PC-3 (cell line): ENCODE data around the gene ACTR6.

ENCODE experiments used
- EZH2 ChIP-seq: fragments of 300-600 bp; sonication (generic); IDR thresholded peaks from one replicate; pipeline ENCODE4 v1.6.1; 2017; ENCODE audit warnings: antibody characterized with exemption, mild to moderate bottlenecking, low read length; ENCODE audit not compliant: unreplicated experiment
- EZH2phosphoT487 ChIP-seq: fragments of 300-600 bp; sonication (generic); IDR thresholded peaks from 2 replicates; pipeline ENCODE4 v1.6.1; 2018; ENCODE audit warnings: mild to moderate bottlenecking, antibody characterized with exemption, low read length, borderline replicate concordance
- TF ChIP-seq, protein P1 (sequence below): fragments of 300-600 bp; sonication (generic); conservative IDR thresholded peaks from 2 replicates; pipeline ENCODE4 v1.5.1; 2017; ENCODE audit warnings: antibody characterized with exemption, low read depth, mild to moderate bottlenecking, low read length

DNA sequence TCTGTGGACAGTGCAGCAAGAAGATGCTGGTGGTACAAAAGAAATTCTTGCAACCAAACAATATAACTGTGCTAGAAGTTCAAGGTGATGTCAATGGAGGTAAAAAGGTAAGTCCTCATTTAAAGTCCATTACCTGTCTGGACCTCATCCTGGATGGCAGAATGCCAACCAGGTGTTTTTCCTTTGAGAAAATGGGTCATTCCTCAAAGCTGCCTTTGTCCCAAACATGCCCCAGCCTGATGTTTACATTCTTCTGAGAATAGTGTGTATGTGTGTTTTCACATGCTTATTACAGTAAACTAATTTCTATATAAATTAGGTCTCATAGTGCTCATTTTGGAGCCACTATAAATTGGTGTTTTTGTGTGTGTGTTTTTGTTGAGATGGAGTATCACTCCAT lies 24.9 kb downstream of the ACTR6 start:
- TF ChIP-seq, protein P1, sequence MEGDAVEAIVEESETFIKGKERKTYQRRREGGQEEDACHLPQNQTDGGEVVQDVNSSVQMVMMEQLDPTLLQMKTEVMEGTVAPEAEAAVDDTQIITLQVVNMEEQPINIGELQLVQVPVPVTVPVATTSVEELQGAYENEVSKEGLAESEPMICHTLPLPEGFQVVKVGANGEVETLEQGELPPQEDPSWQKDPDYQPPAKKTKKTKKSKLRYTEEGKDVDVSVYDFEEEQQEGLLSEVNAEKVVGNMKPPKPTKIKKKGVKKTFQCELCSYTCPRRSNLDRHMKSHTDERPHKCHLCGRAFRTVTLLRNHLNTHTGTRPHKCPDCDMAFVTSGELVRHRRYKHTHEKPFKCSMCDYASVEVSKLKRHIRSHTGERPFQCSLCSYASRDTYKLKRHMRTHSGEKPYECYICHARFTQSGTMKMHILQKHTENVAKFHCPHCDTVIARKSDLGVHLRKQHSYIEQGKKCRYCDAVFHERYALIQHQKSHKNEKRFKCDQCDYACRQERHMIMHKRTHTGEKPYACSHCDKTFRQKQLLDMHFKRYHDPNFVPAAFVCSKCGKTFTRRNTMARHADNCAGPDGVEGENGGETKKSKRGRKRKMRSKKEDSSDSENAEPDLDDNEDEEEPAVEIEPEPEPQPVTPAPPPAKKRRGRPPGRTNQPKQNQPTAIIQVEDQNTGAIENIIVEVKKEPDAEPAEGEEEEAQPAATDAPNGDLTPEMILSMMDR: no peak
- TF ChIP-seq EZH2 (no peak), EZH2phosphoT487 (no peak)
